K562 (cell line): ENCODE results near the gene TMTC4. TPM values are rescaled to one million over a fixed set of nuclear protein-coding genes. Genes with fewer than 3 reads are reported as not detected.

Source experiments
- CBX1 ChIP-seq: sonication (generic); IDR thresholded peaks from 2 replicates; pipeline ENCODE4 v1.6.1; 2016; ENCODE audit warnings: antibody characterized with exemption, low read depth, mild to moderate bottlenecking
- E2F8 ChIP-seq: fragments of 450-650 bp; IDR thresholded peaks from 2 replicates; pipeline ENCODE4 v1.7.1; 2018; ENCODE audit warnings: mild to moderate bottlenecking, low read depth; ENCODE audit not compliant: partially characterized antibody
- EP300 ChIP-seq: IDR thresholded peaks from 2 replicates; pipeline ENCODE4 v1.6.1; 2012; ENCODE audit warnings: low read length, improper control_type of control experiment
- FOSL1 ChIP-seq: fragments of 200-800 bp; sonication (Bioruptor generic); conservative IDR thresholded peaks from 2 replicates; pipeline ENCODE4 v1.6.1; 2016; ENCODE audit warnings: missing genetic modification characterization, missing compliant biosample characterization
- FOXJ3 ChIP-seq: sonication (generic); formaldehyde crosslinking; IDR thresholded peaks from 2 replicates; pipeline ENCODE4 v1.4.0; 2020; ENCODE audit warnings: mild to moderate bottlenecking, missing genetic modification reagents
- MCM3 ChIP-seq: fragments of 450-650 bp; IDR thresholded peaks from 2 replicates; pipeline ENCODE4 v1.6.1; 2016
- MED1 ChIP-seq: sonication (generic); formaldehyde crosslinking; IDR thresholded peaks from 2 replicates; pipeline ENCODE4 v1.8.1; 2023; ENCODE audit warnings: missing genetic modification reagents, borderline replicate concordance
- MNT ChIP-seq, 2 experiments: fragments of 450-650 bp; conservative IDR thresholded peaks; 2 replicates each; pipeline ENCODE4 v1.6.1; 2017; ENCODE audit warnings: mild to moderate bottlenecking in 2 of 2, moderate library complexity in 2 of 2
- NFXL1 ChIP-seq: fragments of 450-650 bp; formaldehyde crosslinking; IDR thresholded peaks from 2 replicates; pipeline ENCODE4 v1.4.0; 2021; ENCODE audit warnings: mild to moderate bottlenecking
- RNF2 ChIP-seq: sonication (generic); IDR thresholded peaks from 2 replicates; pipeline ENCODE4 v1.6.1; 2016
- SIN3B ChIP-seq: fragments of 450-650 bp; IDR thresholded peaks from 2 replicates; pipeline ENCODE4 v1.6.1; 2017; ENCODE audit warnings: low read depth, mild to moderate bottlenecking, moderate library complexity
- STAT5A ChIP-seq: IDR thresholded peaks from 2 replicates; pipeline ENCODE4 v1.6.1; 2012; ENCODE audit warnings: low read length, inconsistent platforms, borderline replicate concordance
- TEAD4 ChIP-seq, 2 experiments: sonication (generic) in 1 of 2; formaldehyde crosslinking in 1 of 2; IDR thresholded peaks; 2 replicates each; pipeline versions ENCODE4 v1.6.1 to v1.8.0; 2012 to 2022; ENCODE audit warnings: borderline replicate concordance in 1 of 2, inconsistent platforms in 1 of 2, low read length in 1 of 2, mild to moderate bottlenecking in 1 of 2, missing genetic modification reagents in 1 of 2
- TOE1 ChIP-seq, 2 experiments: fragments of 450-650 bp in 1 of 2; sonication (generic) in 1 of 2; formaldehyde crosslinking in 1 of 2; IDR thresholded peaks; 2 replicates each; pipeline versions ENCODE4 v1.7.1 to v1.8.0; 2016 to 2022; ENCODE audit warnings: borderline replicate concordance in 2 of 2, mild to moderate bottlenecking in 2 of 2, antibody characterized with exemption in 1 of 2, inconsistent platforms in 1 of 2, low read depth in 1 of 2, missing genetic modification reagents in 1 of 2, moderate library complexity in 1 of 2
- XRCC4 ChIP-seq: IDR thresholded peaks from one replicate; pipeline ENCODE4 v1.6.1; 2011; ENCODE audit not compliant: insufficient read depth, insufficient read length; ENCODE audit errors: extremely low read depth
- ZFX ChIP-seq: sonication (generic); formaldehyde crosslinking; IDR thresholded peaks from 2 replicates; pipeline ENCODE4 v1.8.0; 2022; ENCODE audit warnings: mild to moderate bottlenecking, missing genetic modification reagents, moderate library complexity
- ZNF175 ChIP-seq: fragments of 200-800 bp; sonication (Bioruptor generic); IDR thresholded peaks from 2 replicates; pipeline ENCODE4 v1.6.1; 2016; ENCODE audit warnings: low read depth, mild to moderate bottlenecking, missing genetic modification characterization, missing compliant biosample characterization
- ZNF740 ChIP-seq, 3 experiments: fragments of 200-800 bp in 1 of 3; sonication (Bioruptor generic) in 1 of 3; sonication (generic) in 1 of 3; formaldehyde crosslinking in 1 of 3; IDR thresholded peaks; 2 replicates each; pipeline versions ENCODE4 v1.6.1 to v1.8.0; 2016 to 2022; ENCODE audit warnings: mild to moderate bottlenecking in 2 of 3, missing compliant biosample characterization in 2 of 3, missing genetic modification characterization in 2 of 3, missing genetic modification reagents in 1 of 3
- polyA plus RNA-seq, 8 experiments: library from polyadenylated mRNA; depleted of rRNA in 4 of 8; stranded (reverse) in 5 of 8; unstranded in 3 of 8; fragments of >200 nt; fragmentation: Nextera tagmentation in 2 of 8; fragmentation: Illumina TruSeq in 1 of 8; extraction: Ambion mirVana in 2 of 8; extraction: Trizol in 1 of 8; gene quantifications; 2 replicates each; pipeline versions ENCODE4 v1.2.1 to v1.2.3, GENCODE V29; 2011 to 2014; ENCODE audit warnings: inconsistent platforms in 1 of 8, missing spikeins in 1 of 8
- total RNA-seq, 7 experiments: library from RNA; depleted of rRNA in 6 of 7; stranded (reverse); fragments of >200 nt in 6 of 7; fragmentation: Illumina TruSeq in 2 of 7; extraction: Trizol in 2 of 7; gene quantifications; 2 replicates each; pipeline versions ENCODE4 v1.2.1 to v1.2.3, GENCODE V29; 2011 to 2021; ENCODE audit warnings: low replicate concordance in 1 of 7
- TF ChIP-seq, protein P1 (sequence below): sonication (generic); IDR thresholded peaks from 2 replicates; pipeline ENCODE4 v1.6.1; 2016

The TMTC4 gene
- total and polyA plus RNA-seq, 9 of the 15 experiments (the other 6 are each of a cell fraction or from before 2014, with no cell fraction given): 3.5 to 16.7 (median 11.8) TPM

DNA sequence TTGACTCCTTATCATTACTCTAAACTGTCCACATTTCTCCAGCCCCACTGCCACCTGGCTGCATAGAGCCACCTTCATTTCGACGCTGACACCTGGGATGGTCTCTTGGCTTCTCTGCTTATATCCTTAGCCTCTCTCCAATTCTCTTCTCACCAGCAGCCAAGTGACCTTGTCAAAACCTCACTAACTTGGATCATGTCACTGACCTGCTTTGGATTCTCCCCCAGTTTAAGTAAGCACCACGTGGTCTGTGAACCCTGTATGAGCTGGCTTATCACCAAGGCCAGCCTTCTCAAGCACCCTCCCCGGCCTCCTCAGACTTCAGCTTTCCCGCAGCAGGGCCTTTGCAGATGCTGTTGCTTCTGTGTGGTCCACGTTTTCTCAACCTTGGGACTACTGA, 73.7 kb downstream of the TMTC4 start (continued):
- TF ChIP-seq TOE1 (IDR thresholded peaks at IDR 0.05; ENCODE audit: borderline replicate concordance) (peak; percentile 42), TOE1 (CRISPR knock-in tag; IDR thresholded peaks at IDR 0.05; ENCODE audit: borderline replicate concordance, low read depth) (no peak), RNF2 (0 out of 2 replicates have a peak, but pooled peaks have one; percentile 30), TEAD4 (IDR thresholded peaks at IDR 0.05; ENCODE audit: low read length) (peak; percentile 49; the same call in 1 of the 2 replicates), TEAD4 (CRISPR knock-in tag; IDR thresholded peaks at IDR 0.05; ENCODE audit: borderline replicate concordance) (no peak), FOXJ3 (CRISPR knock-in tag) (no peak), ZFX (CRISPR knock-in tag) (peak; percentile 55), CBX1 (no peak), NFXL1 (CRISPR knock-in tag) (no peak), MNT (conservative IDR thresholded peaks at IDR 0.05) (peak; percentile 55 to 76), FOSL1 (tag) (0 out of 2 replicates have a peak, but pooled peaks have one; percentile 16), MED1 (CRISPR knock-in tag) (no peak), E2F8 (no peak), XRCC4 (no peak), ZNF175 (CRISPR knock-in tag) (0 out of 2 replicates have a peak, but pooled peaks have one; percentile 45), STAT5A (0 out of 2 replicates have a peak, but pooled peaks have one; percentile 20), MCM3 (no peak), EP300 (peak; percentile 39; the same call in 1 of the 2 replicates), ZNF740 (CRISPR knock-in tag; IDR thresholded peaks at IDR 0.05) (no peak), ZNF740 (tag; IDR thresholded peaks at IDR 0.05) (no peak), SIN3B (no peak)
- TF ChIP-seq, protein P1, sequence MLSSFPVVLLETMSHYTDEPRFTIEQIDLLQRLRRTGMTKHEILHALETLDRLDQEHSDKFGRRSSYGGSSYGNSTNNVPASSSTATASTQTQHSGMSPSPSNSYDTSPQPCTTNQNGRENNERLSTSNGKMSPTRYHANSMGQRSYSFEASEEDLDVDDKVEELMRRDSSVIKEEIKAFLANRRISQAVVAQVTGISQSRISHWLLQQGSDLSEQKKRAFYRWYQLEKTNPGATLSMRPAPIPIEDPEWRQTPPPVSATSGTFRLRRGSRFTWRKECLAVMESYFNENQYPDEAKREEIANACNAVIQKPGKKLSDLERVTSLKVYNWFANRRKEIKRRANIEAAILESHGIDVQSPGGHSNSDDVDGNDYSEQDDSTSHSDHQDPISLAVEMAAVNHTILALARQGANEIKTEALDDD: peak; percentile 90
